ENCODE data around the gene WFDC12.

Gene WFDC12

GRCh38 chr20:45090481-45090880 is 33.8 kb downstream of the WFDC12 start:
- no peak for DNase-seq (ENCODE audit: low spot score)

- no peak for DNase-seq (ENCODE audit: low spot score)
These were observed 36.0 kb downstream of the WFDC12 start for GRCh38 chr20:45088247-45088646.

- DNase-seq (ENCODE audit: low spot score): no peak
These were observed 36.5 kb downstream of the WFDC12 start for GRCh38 chr20:45087814-45088213.

- DNase-seq (ENCODE audit: low spot score): no peak
These were observed 37.0 kb downstream of the WFDC12 start for GRCh38 chr20:45087097-45087790.

- no peak for DNase-seq (ENCODE audit: low spot score)
These were observed 38.4 kb downstream of the WFDC12 start for GRCh38 chr20:45085867-45086266.

GRCh38 chr20:45085289-45085688 is 39.0 kb downstream of the WFDC12 start:
- DNase-seq (ENCODE audit: low spot score): no peak

GRCh38 chr20:45083127-45083526 is 41.1 kb downstream of the WFDC12 start:
- no peak for DNase-seq (ENCODE audit: low spot score)

GRCh38 chr20:45082468-45082867 is 41.8 kb downstream of the WFDC12 start:
- DNase-seq (ENCODE audit: low spot score): no peak

GRCh38 chr20:45080867-45081624 is 43.2 kb downstream of the WFDC12 start:
- no peak for DNase-seq (ENCODE audit: low spot score)

- no peak for DNase-seq (ENCODE audit: low spot score)
These were observed 46.7 kb downstream of the WFDC12 start for GRCh38 chr20:45077559-45077958.
